Brain microvascular endothelial cell (primary cell): ENCODE data around the gene AHI1.

ENCODE experiments used
- DNase-seq: peaks from one replicate; pipeline ENCODE4 v3.0.0-alpha.2; 2020
- H3K27ac ChIP-seq: fragments of 250-450 bp; sonication (Bioruptor Pico); 2 replicates; pipeline ENCODE4 v1.5.1; 2020; ENCODE audit warnings: mild to moderate bottlenecking, moderate library complexity
- H3K27me3 ChIP-seq: fragments of 250-450 bp; sonication (Bioruptor Pico); replicated peaks from 2 replicates; pipeline ENCODE4 v1.5.1; 2020; ENCODE audit warnings: mild to moderate bottlenecking
- H3K36me3 ChIP-seq: fragments of 250-450 bp; sonication (Bioruptor Pico); replicated peaks from 2 replicates; pipeline ENCODE4 v1.5.1; 2020; ENCODE audit warnings: mild to moderate bottlenecking
- H3K4me3 ChIP-seq: 2 replicates; pipeline ENCODE4 v1.5.1; 2011; ENCODE audit warnings: low read depth, mild to moderate bottlenecking, control low read depth, low read length, moderate library complexity
- CTCF ChIP-seq: IDR thresholded peaks from 2 replicates; pipeline ENCODE4 v1.5.1; 2011; ENCODE audit warnings: low read depth, mild to moderate bottlenecking, moderate library complexity, low read length, control low read depth, inconsistent platforms; ENCODE audit errors: missing control alignments
- in situ Hi-C: cut with HindIII; loops from 2 replicates; pipeline ENCODE4 v1.10.0; 2017; ENCODE audit warnings: low sequenced_read_pairs, low pct_ligation_motif_present

The AHI1 gene

GRCh38 chr6:135328136-135328535, 169.4 kb downstream of the AHI1 start:
- DNase-seq: no peak
- TF ChIP-seq CTCF: no peak

GRCh38 chr6:135325624-135326424, 171.7 kb downstream of the AHI1 start:
- H3K27ac ChIP-seq: no peak overlapping the region
- no peak overlapping the region for H3K4me3 ChIP-seq
- in situ Hi-C loops: no loop called here
- H3K27me3 ChIP-seq: no peaks in the 10 kb centered on the region
- peaks cover 2% of the 10 kb centered on the region for H3K36me3 ChIP-seq
- no peak for TF ChIP-seq CTCF
- no peak for DNase-seq

More at GRCh38 chr6:135328136-135328535, 169.4 kb downstream of the AHI1 start:
- Histone ChIP-seq H3K36me3 (peaks cover 2% of the 10 kb centered on the region), H3K27me3 (no peaks in the 10 kb centered on the region), H3K4me3 (no peak overlapping the region), H3K27ac (no peak overlapping the region)
- in situ Hi-C loops: no loop called here

GRCh38 chr6:135324531-135324930, 173.0 kb downstream of the AHI1 start:
- Histone ChIP-seq H3K4me3 (no peak overlapping the region), H3K27ac (no peak overlapping the region), H3K27me3 (no peaks in the 10 kb centered on the region), H3K36me3 (peaks cover 2% of the 10 kb centered on the region)
- no peak for DNase-seq
- in situ Hi-C loops: no loop called here
- TF ChIP-seq CTCF: no peak

- in situ Hi-C loops: no loop called here
- TF ChIP-seq CTCF: no peak
- DNase-seq: no peak
These were observed 173.6 kb downstream of the AHI1 start for GRCh38 chr6:135323979-135324378.

GRCh38 chr6:135323202-135323668, 174.3 kb downstream of the AHI1 start:
- no peak for TF ChIP-seq CTCF
- H3K27ac ChIP-seq: no peak overlapping the region
- no peak overlapping the region for H3K4me3 ChIP-seq
- in situ Hi-C loops: no loop called here
- no peaks in the 10 kb centered on the region for H3K27me3 ChIP-seq
- peak; percentile 32 for DNase-seq
- peaks cover 2% of the 10 kb centered on the region for H3K36me3 ChIP-seq

More at GRCh38 chr6:135323979-135324378, 173.6 kb downstream of the AHI1 start:
- peaks cover 2% of the 10 kb centered on the region for H3K36me3 ChIP-seq
- no peak overlapping the region for H3K27ac ChIP-seq
- no peaks in the 10 kb centered on the region for H3K27me3 ChIP-seq
- H3K4me3 ChIP-seq: no peak overlapping the region
